Epithelial cell of esophagus (primary cell): ENCODE results near the gene PLXDC1.

Experiments used
- DNase-seq: peaks from one replicate; pipeline ENCODE4 v3.0.0; 2010; ENCODE audit warnings: low read depth
- H3K4me3 ChIP-seq: 2 replicates; pipeline ENCODE4 v1.5.1; 2011; ENCODE audit warnings: mild to moderate bottlenecking, low read length, control low read depth
- CTCF ChIP-seq: IDR thresholded peaks from 2 replicates; pipeline ENCODE4 v1.5.1; 2011; ENCODE audit warnings: low read depth, mild to moderate bottlenecking, low read length, control low read depth, inconsistent platforms; ENCODE audit not compliant: insufficient read depth; ENCODE audit errors: missing control alignments

The PLXDC1 gene

DNA sequence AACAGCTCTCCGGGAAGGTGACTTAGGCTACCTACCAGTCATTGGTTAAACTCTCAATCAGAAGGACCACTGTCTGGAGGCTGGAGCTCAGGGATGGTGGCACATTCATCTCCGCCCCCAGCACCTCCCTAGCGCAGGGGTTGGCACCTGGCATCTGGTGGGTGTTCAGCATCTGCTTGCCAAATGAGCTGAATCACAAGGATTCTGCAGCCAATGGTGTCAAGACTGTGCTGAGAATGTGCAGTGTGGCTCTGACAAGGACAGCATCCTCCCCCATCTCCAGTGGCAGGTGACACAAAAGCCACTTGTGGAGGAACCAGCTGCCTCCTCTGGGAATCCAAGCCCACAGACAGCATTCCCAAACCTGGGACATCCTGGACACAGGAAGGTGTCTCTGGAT is 35.2 kb downstream of the PLXDC1 start:
- no peak for TF ChIP-seq CTCF
- no peak for DNase-seq
- no peak overlapping the region for H3K4me3 ChIP-seq

DNA sequence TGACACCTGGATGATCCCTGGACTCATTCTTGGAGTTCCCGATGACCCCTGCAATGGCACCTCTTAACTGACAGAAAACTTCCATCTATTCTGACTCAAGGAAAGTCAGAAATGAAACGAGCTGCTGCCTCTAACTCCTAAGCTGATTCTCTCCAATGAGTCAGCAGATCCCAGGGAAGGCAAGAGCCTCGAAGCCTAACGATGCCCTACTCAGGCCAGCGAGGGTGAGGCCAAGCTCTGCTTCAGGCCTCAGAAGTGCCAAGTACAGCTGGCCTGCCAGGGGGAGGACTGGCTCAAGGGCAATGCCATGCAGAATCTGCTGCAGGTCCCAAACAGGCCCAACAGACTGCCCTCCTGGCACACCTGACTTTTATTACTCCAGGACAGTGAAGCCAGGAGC is 36.3 kb downstream of the PLXDC1 start:
- TF ChIP-seq CTCF = no peak
- no peak overlapping the region for H3K4me3 ChIP-seq
- no peak for DNase-seq

- no peak for TF ChIP-seq CTCF
- no peak for DNase-seq
- no peak overlapping the region for H3K4me3 ChIP-seq
Observed at GRCh38 chr17:39114723-39115122, 36.7 kb downstream of the PLXDC1 start.

DNA sequence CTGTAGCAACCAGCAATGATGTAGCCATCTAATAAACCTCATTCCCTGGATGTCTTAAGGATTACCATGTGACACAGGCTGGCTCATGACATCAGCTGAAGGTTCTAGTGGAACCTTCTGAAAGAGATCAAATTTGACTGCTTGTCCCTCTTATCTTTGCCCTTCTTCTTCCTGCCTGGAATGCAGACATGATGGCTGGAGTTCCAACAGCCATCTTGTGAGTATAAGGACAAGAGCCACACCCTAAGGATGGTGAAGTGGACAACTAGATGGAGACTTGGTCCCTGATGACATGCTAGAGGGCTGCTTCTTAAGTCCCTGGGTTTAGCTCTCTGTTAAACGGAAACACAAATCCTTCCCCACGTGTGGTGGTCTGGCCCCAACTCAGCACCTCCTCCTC is 37.6 kb downstream of the PLXDC1 start:
- H3K4me3 ChIP-seq = no peak overlapping the region
- no peak for DNase-seq
- no peak for TF ChIP-seq CTCF

DNA sequence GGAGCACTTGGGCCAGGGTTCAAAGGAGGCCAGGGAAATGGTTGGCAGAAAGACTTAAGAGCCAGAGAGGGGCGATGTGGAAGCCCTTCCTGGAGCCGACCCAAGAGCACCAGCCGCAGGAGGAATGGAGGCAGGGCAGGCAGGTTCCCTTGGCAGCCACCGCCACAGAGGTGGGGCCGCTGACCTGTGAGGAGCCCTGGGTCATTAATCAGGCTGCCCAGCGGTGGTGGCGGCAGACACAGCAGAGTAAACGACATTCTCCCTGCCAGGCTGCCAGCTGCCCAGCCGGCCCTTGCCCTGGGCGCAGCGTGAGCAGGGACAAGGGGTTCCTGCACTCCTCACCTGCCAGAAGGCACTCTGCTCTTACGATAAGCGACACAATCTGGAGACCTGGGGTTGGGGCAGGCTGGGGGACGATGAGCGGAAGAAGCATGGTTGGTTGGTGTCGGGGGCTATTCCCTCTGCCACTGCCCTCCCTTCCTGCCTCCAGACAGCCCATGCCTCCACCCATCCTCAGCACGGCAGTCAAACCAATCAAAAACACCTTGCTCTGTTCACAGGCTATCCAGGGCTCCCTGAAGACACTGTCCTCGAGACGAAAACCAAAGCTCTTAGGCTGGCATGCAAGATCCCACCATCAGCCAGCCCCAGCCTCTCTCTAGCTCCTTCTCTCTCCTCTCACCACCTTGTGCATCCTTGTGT is 40.9 kb downstream of the PLXDC1 start:
- TF ChIP-seq CTCF = no peak
- no peak overlapping the region for H3K4me3 ChIP-seq

DNA sequence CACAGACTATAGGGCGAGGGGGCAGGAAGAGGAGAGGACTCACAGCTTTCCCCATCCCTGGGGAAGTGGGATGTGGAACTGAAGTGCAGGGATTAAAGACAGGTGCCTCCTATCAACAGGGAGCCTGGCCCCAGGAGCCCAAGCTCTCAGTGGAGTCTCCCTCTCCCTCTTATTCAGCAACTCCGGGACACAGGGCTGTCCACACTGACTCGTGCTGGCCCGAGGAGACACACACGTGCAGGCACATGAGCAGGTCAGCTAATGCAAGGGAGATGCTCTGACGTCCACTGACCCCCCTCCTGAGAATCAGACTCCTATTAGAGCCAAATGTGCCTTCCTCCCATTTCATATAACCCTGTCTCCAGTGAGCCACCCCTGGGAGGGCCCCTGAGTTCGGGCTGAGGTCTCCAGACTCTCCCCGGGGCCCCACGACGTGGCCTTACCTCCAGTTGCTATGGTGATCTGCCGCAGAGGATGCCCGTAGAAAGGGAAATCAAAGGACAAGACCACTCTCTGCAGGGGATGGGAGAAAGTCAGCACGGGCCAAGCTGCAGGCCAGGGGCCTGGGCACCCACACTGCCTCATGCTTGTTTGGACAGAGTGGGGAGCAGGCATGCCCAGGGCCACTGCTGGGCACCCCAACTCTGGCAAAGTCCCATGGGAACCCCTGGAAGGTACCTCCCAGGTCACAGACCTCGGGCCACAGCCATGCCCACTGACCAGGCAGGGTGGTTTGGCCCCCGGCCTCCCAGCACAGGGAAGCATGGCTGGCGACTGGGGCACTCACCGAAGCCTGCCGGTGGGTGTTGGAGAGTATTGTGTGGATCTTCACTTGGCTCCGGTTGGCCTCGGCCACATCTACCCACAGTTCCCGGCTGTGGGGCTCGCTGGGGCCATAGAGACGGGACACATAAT is 42.7 kb downstream of the PLXDC1 start:
- no peak overlapping the region for H3K4me3 ChIP-seq
- no peak for DNase-seq
- no peak for TF ChIP-seq CTCF

More for the DNA sequence above, 40.9 kb downstream of the PLXDC1 start:
- DNase-seq = no peak

DNA sequence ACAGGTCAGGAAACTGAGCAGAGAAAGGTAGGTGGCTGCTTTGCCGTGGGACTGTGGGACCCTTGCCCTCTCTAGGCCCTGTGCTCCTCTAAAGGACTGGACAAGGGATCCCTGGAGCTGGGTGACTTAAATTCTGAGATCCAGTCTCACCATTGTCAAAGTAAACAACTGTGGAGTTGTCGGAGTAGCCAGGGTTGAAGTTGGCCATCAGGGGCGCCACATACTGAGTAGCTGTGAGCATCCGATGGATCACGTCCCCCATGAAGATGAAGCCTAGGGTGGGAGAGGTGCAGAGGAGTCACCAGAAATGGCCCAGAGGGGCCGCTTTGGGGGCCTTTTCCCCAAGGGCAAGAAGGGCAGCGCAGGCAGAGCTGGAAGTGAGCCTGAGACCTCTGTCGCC is 43.5 kb downstream of the PLXDC1 start:
- H3K4me3 ChIP-seq = no peak overlapping the region
- TF ChIP-seq CTCF = no peak
- DNase-seq = no peak
